Cerebellar nuclear complex (tissue), 1 donor: ENCODE results near the gene PCDHGA1.
"Not testable (repeated sequence)": the region's sequence is repeated elsewhere in the genome, so short reads cannot be mapped to it uniquely, and the experiment has no call there.

Experiments
- DNase-seq, 2 experiments: peaks; one replicate each; lab custom pipeline; 2025; lab: John Stamatoyannopoulos, UW

PCDHGA1 gene

GRCh38 chr5:141382469-141383294 lies 52.4 kb downstream of the PCDHGA1 start, which contains the start of gene PCDHGA7:
Gene PCDHGA7 (plus strand): TSS chr5:141382742. CDS start chr5:141382900, 158 bp downstream.
- no peak for DNase-seq

DNA sequence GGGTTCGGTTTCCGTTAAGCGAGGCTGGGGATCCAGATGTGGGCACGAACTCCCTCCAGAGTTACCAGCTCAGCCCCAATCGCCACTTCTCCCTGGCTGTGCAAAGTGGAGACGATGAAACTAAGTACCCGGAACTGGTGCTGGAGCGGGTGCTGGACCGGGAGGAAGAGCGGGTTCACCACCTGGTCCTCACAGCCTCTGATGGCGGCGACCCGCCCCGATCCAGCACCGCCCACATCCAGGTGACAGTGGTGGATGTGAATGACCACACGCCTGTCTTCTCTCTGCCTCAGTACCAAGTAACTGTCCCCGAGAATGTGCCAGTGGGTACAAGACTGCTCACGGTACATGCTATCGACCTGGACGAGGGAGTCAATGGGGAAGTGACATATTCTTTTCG lies 53.0 kb downstream of the PCDHGA1 start:
- DNase-seq, result no peak

- DNase-seq, result no peak
These were observed 54.4 kb downstream of the PCDHGA1 start for GRCh38 chr5:141384471-141385267.

- DNase-seq, result not testable (repeated sequence)
These were observed 57.4 kb downstream of the PCDHGA1 start, which contains the start of gene PCDHGB4 for GRCh38 chr5:141387557-141388311. Gene PCDHGB4 (plus strand): TSS chr5:141387698. CDS start chr5:141387885, 187 bp downstream.

- no peak for DNase-seq
These were observed 58.3 kb downstream of the PCDHGA1 start for GRCh38 chr5:141388661-141389060.

GRCh38 chr5:141389153-141390042 lies 59.1 kb downstream of the PCDHGA1 start:
- no peak for DNase-seq

GRCh38 chr5:141392429-141393198 lies 62.3 kb downstream of the PCDHGA1 start, which contains the start of gene PCDHGA8:
Gene PCDHGA8 (plus strand): TSS chr5:141392633. CDS start chr5:141392814, 181 bp downstream.
- DNase-seq, result no peak

DNA sequence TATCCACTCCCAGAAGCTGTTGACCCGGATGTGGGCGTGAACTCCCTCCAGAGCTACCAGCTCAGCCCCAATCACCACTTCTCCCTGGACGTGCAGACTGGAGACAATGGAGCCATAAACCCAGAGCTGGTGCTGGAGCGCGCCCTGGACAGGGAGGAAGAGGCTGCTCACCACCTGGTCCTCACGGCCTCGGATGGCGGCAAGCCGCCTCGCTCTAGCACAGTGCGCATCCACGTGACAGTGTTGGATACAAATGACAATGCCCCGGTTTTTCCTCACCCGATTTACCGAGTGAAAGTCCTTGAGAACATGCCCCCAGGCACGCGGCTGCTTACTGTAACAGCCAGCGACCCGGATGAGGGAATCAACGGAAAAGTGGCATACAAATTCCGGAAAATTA lies 63.0 kb downstream of the PCDHGA1 start:
- no peak for DNase-seq

DNA sequence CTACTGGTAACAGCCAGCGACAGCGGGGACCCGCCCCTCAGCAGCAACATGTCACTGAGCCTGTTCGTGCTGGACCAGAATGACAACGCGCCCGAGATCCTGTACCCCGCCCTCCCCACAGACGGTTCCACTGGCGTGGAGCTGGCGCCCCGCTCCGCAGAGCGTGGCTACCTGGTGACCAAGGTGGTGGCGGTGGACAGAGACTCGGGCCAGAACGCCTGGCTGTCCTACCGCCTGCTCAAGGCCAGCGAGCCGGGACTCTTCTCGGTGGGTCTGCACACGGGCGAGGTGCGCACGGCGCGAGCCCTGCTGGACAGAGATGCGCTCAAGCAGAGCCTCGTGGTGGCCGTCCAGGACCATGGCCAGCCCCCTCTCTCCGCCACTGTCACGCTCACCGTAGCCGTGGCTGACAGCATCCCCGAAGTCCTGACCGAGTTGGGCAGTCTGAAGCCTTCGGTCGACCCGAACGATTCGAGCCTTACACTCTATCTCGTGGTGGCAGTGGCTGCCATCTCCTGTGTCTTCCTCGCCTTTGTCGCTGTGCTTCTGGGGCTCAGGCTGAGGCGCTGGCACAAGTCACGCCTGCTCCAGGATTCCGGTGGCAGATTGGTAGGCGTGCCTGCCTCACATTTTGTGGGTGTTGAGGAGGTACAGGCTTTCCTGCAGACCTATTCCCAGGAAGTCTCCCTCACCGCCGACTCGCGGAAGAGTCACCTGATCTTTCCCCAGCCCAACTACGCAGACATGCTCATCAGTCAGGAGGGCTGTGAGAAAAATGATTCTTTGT lies 64.3 kb downstream of the PCDHGA1 start:
- not testable (repeated sequence) for DNase-seq

DNA sequence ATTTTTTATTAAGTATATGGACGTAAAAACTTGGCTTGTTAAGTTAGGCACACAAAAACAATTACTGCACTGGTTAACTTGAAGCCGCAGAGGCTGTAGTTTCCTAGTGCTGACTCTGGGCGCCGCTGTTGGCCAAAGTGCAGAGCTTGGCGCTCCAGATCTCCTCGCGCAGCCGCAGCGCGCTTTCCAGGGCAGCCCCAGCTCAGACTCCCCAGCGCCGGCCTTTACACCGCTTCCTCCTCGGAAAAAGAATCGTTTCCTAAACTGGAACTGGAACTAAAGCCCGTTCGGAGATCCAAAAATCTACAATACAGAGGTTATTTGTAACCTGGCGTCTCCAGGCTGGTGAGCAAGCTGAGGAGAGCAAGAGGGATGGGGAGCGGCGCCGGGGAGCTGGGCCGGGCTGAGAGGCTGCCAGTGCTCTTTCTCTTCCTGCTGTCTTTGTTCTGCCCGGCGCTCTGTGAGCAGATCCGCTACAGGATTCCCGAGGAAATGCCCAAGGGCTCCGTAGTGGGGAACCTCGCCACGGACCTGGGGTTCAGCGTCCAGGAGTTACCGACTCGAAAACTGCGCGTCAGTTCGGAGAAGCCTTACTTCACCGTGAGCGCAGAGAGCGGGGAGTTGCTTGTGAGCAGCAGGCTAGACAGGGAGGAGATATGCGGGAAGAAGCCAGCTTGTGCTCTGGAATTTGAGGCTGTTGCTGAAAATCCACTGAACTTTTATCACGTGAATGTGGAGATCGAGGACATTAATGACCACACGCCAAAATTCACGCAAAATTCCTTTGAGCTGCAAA lies 67.6 kb downstream of the PCDHGA1 start, which contains the start of gene PCDHGB5:
TSS of gene PCDHGB5 (plus strand) at position 192 of the 796 bp plus-strand sequence. CDS start at position 373, 181 bp downstream.
- DNase-seq, result not testable (repeated sequence)

DNA sequence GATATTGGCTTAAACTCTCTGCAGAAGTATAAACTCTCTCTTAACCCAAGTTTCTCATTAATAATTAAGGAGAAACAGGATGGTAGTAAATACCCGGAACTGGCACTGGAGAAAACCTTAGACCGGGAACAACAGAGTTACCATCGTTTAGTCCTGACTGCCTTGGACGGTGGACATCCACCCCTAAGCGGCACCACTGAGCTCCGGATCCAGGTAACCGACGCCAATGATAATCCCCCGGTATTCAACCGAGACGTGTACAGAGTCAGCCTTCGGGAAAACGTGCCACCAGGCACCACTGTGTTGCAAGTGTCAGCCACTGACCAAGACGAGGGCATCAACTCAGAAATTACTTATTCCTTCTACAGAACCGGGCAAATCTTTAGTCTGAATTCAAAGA lies 68.3 kb downstream of the PCDHGA1 start:
- no peak for DNase-seq

- DNase-seq, result no peak
These were observed 69.4 kb downstream of the PCDHGA1 start for GRCh38 chr5:141399555-141400258.

DNA sequence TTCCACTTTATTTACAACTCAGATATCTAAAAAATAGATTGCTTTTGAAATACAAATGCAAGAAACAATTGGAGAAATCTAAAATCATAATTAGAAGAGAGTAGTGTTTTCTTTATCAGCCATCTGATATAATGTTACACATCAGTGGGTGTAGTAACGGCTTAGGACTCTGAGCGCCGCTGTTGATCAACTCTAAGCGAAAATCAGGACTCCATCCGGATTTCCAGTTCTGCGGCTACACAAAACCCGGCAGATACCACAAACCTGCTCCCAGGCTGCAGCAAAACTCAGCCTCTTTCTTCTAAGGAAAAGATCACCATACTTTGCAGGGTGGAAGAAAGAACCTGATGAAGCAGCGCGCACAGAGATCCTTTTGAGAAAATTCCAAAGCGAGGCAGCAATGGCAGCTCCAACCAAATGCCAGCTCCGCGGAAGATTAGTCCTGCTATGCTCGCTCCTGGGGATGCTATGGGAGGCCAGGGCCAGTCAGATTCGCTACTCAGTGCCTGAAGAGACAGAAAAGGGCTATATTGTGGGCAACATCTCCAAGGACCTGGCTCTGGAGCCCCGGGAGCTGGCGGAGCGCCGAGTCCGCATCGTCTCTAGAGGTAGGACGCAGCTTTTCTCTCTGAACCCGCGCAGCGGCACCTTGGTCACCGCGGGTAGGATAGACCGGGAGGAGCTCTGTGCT lies 72.4 kb downstream of the PCDHGA1 start, which contains the start of gene PCDHGA9:
TSS of gene PCDHGA9 (plus strand) at position 226 of the 691 bp plus-strand sequence. CDS start at position 401, 175 bp downstream.
- no peak for DNase-seq

DNA sequence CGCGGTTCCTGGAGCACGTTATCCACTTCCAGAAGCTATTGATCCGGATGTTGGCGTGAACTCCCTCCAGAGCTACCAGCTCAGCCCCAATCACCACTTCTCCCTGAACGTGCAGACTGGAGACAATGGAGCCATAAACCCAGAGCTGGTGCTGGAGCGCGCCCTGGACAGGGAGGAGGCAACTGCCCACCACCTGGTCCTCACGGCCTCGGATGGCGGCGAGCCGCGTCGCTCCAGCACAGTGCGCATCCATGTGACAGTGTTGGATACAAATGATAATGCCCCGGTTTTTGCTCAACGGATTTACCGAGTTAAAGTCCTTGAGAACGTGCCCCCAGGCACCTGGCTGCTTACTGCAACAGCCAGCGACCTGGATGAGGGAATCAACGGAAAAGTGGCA lies 73.1 kb downstream of the PCDHGA1 start:
- DNase-seq, result no peak

- DNase-seq, result not testable (repeated sequence)
These were observed 77.6 kb downstream of the PCDHGA1 start, which contains the start of gene PCDHGB6 for GRCh38 chr5:141407790-141408505. Gene PCDHGB6 (plus strand): TSS chr5:141408021. CDS start chr5:141408203, 182 bp downstream.
